Prostate gland (tissue), 2 donors: Measurements from ENCODE around the gene CAMK2B.

ENCODE experiments used
- CTCF ChIP-seq, 4 experiments: fragments of 200-600 bp in 2 of 4; fragments of 450-650 bp in 2 of 4; sonication (generic) in 2 of 4; IDR thresholded peaks; 1 replicate in 3 of 4; 2 replicates in 1 of 4; pipeline ENCODE4 v1.5.1; 2016 to 2019; ENCODE audit warnings: antibody characterized with exemption in 4 of 4, mild to moderate bottlenecking in 2 of 4, moderate library complexity in 2 of 4
- POLR2A ChIP-seq: fragments of 450-650 bp; IDR thresholded peaks from one replicate; pipeline ENCODE4 v1.6.1; 2016; ENCODE audit warnings: antibody characterized with exemption, mild to moderate bottlenecking
- POLR2AphosphoS5 ChIP-seq: sonication (generic); formaldehyde crosslinking; IDR thresholded peaks from one replicate; pipeline ENCODE4 v1.6.1; 2017; ENCODE audit warnings: antibody characterized with exemption

GRCh38 chr7:44219371-44220045, 105.9 kb downstream of the CAMK2B start:
- TF ChIP-seq CTCF (IDR thresholded peaks at IDR 0.05) (no peak), POLR2AphosphoS5 (no peak), POLR2A (no peak)
